Progenitor cell of endocrine pancreas (in vitro differentiated cells): ENCODE results near the gene CR1. TPM values are rescaled to one million over a fixed set of nuclear protein-coding genes. Genes with fewer than 3 reads are reported as not detected.

ENCODE experiments used
- DNase-seq: peaks from one replicate; pipeline ENCODE4 v3.0.0; 2021; ENCODE audit warnings: low spot score; ENCODE audit not compliant: unreplicated experiment
- H3K27ac Mint-ChIP-seq: 2 replicates; pipeline ENCODE4 v1.8.0; 2021; ENCODE audit warnings: mild to moderate bottlenecking, moderate library complexity, mixed read lengths
- H3K27me3 Mint-ChIP-seq: 2 replicates; pipeline ENCODE4 v1.8.0; 2021; ENCODE audit warnings: mixed read lengths
- H3K36me3 Mint-ChIP-seq: 2 replicates; pipeline ENCODE4 v1.8.0; 2022; ENCODE audit warnings: mixed read lengths; ENCODE audit not compliant: insufficient read depth
- H3K4me1 Mint-ChIP-seq: 2 replicates; pipeline ENCODE4 v1.8.0; 2021; ENCODE audit warnings: low read depth, mixed read lengths
- H3K4me3 Mint-ChIP-seq: 2 replicates; pipeline ENCODE4 v1.8.0; 2021; ENCODE audit warnings: low read depth, mild to moderate bottlenecking, moderate library complexity, mixed read lengths
- H3K9me3 Mint-ChIP-seq: 2 replicates; pipeline ENCODE4 v1.8.0; 2021; ENCODE audit warnings: low read depth, mixed read lengths
- total RNA-seq: library from RNA; stranded (reverse); gene quantifications from 2 replicates; pipeline ENCODE4 v1.2.1, GENCODE V29; 2021
- TF ChIP-seq, protein P1 (sequence below): fragments of 200-600 bp; sonication (generic); IDR thresholded peaks from one replicate; pipeline ENCODE4 v1.5.0; 2021; ENCODE audit warnings: antibody characterized with exemption, mild to moderate bottlenecking; ENCODE audit not compliant: unreplicated experiment

CR1 gene
- total RNA-seq, 1 donor from 2014 or later = 0.41 TPM

- TF ChIP-seq, protein P1, sequence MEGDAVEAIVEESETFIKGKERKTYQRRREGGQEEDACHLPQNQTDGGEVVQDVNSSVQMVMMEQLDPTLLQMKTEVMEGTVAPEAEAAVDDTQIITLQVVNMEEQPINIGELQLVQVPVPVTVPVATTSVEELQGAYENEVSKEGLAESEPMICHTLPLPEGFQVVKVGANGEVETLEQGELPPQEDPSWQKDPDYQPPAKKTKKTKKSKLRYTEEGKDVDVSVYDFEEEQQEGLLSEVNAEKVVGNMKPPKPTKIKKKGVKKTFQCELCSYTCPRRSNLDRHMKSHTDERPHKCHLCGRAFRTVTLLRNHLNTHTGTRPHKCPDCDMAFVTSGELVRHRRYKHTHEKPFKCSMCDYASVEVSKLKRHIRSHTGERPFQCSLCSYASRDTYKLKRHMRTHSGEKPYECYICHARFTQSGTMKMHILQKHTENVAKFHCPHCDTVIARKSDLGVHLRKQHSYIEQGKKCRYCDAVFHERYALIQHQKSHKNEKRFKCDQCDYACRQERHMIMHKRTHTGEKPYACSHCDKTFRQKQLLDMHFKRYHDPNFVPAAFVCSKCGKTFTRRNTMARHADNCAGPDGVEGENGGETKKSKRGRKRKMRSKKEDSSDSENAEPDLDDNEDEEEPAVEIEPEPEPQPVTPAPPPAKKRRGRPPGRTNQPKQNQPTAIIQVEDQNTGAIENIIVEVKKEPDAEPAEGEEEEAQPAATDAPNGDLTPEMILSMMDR = no peak
- DNase-seq = no peak
- H3K36me3 Mint-ChIP-seq = no peaks in the 10 kb centered on the region
- no peaks in the 10 kb centered on the region for H3K4me1 Mint-ChIP-seq
- peak overlapping the region; percentile 39 for H3K4me3 Mint-ChIP-seq
- H3K9me3 Mint-ChIP-seq = peaks cover 5% of the 10 kb centered on the region
- H3K27ac Mint-ChIP-seq = no peak overlapping the region
- H3K27me3 Mint-ChIP-seq = peaks cover 48% of the 10 kb centered on the region
Measured at GRCh38 chr1:207669528-207670009, 173.6 kb downstream of the CR1 start.

DNA sequence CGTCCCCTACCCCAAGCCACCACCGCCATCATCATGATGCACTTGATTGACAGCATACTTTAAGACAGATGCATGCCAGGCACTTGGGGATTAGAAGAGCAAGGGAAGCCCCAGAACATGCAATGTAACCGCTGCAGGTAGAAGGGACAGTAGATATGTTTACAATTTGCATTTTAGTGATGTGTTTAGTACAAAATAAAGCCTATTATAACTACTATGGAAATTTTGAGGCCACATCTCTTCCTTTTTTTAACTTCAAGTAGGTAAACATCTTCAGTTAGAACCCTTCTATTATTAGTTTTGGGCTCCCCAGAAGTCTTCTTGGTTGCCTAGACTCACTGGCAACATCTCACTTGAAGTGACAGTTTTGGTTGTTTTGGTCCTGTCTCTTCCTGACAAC is 174.2 kb downstream of the CR1 start:
- no peak for DNase-seq
- Mint-ChIP-seq H3K27ac (no peak overlapping the region), H3K27me3 (peaks cover 49% of the 10 kb centered on the region), H3K4me1 (no peaks in the 10 kb centered on the region), H3K9me3 (peaks cover 3% of the 10 kb centered on the region), H3K4me3 (no peak overlapping the region), H3K36me3 (no peaks in the 10 kb centered on the region)
- TF ChIP-seq, protein P1 = no peak

GRCh38 chr1:207670997-207671396 is 175.0 kb downstream of the CR1 start:
- TF ChIP-seq, protein P1 = no peak
- no peak overlapping the region for H3K27ac Mint-ChIP-seq
- no peaks in the 10 kb centered on the region for H3K36me3 Mint-ChIP-seq
- no peaks in the 10 kb centered on the region for H3K4me1 Mint-ChIP-seq
- H3K27me3 Mint-ChIP-seq = peaks cover 51% of the 10 kb centered on the region
- H3K9me3 Mint-ChIP-seq = peaks cover 3% of the 10 kb centered on the region
- H3K4me3 Mint-ChIP-seq = no peak overlapping the region
- DNase-seq = no peak

- Mint-ChIP-seq H3K36me3 (no peaks in the 10 kb centered on the region), H3K9me3 (no peaks in the 10 kb centered on the region), H3K4me1 (no peaks in the 10 kb centered on the region), H3K4me3 (no peak overlapping the region), H3K27ac (no peak overlapping the region), H3K27me3 (peaks cover 44% of the 10 kb centered on the region)
- no peak for DNase-seq
- TF ChIP-seq, protein P1 = peak; percentile 70
Measured at GRCh38 chr1:207672522-207673130, 176.7 kb downstream of the CR1 start.

- no peaks in the 10 kb centered on the region for H3K9me3 Mint-ChIP-seq
- no peak overlapping the region for H3K27ac Mint-ChIP-seq
- H3K4me3 Mint-ChIP-seq = no peak overlapping the region
- no peaks in the 10 kb centered on the region for H3K4me1 Mint-ChIP-seq
- no peak for DNase-seq
- H3K36me3 Mint-ChIP-seq = no peaks in the 10 kb centered on the region
- H3K27me3 Mint-ChIP-seq = peaks cover 39% of the 10 kb centered on the region
- TF ChIP-seq, protein P1 = no peak
Measured at GRCh38 chr1:207673399-207673798, 177.4 kb downstream of the CR1 start.
